Activated naive CD4-positive, alpha-beta T cell treated with anti-CD3 and anti-CD28 coated beads for 36 hours (primary cell): ENCODE measurements around the gene EPN2. TPM values are rescaled to one million over a fixed set of nuclear protein-coding genes. Genes with fewer than 3 reads are reported as not detected.

ENCODE experiments used
- CTCF ChIA-PET: fragments of 350-600 bp; sonication (Branson Sonifier 250); formaldehyde crosslinking; loops from one replicate; lab custom pipeline; 2021; ENCODE audit warnings: antibody characterized with exemption; lab: Charles Lee
- DNase-seq: peaks from one replicate; pipeline ENCODE4 v3.0.0-alpha.2; 2020
- H3K27ac Mint-ChIP-seq: one replicate; pipeline ENCODE4 v1.8.0; 2021; ENCODE audit warnings: mild to moderate bottlenecking, mixed read lengths
- H3K27me3 Mint-ChIP-seq: one replicate; pipeline ENCODE4 v1.8.0; 2021; ENCODE audit warnings: low read depth, mixed read lengths
- H3K36me3 Mint-ChIP-seq: one replicate; pipeline ENCODE4 v1.8.0; 2021; ENCODE audit warnings: low read depth, mixed read lengths
- H3K4me1 Mint-ChIP-seq: one replicate; pipeline ENCODE4 v1.8.0; 2021; ENCODE audit warnings: low read depth, mixed read lengths
- H3K4me3 Mint-ChIP-seq: one replicate; pipeline ENCODE4 v1.8.0; 2021; ENCODE audit warnings: mild to moderate bottlenecking, moderate library complexity, mixed read lengths
- H3K9me3 Mint-ChIP-seq: one replicate; pipeline ENCODE4 v1.8.0; 2021; ENCODE audit warnings: mixed read lengths
- intact Hi-C: fragments of 100-400 bp; cut with micrococcal nuclease; formaldehyde crosslinking; loops from one replicate; pipeline ENCODE4 v1.15.1; 2023
- total RNA-seq, 2 experiments: library from RNA; stranded (reverse); gene quantifications; one replicate each; pipeline ENCODE4 v1.2.3, GENCODE V29; 2021

The EPN2 gene
- total RNA-seq, 2 experiments from 2014 or later, result 5.4 to 5.6 TPM

- Mint-ChIP-seq H3K27ac (no peak overlapping the region), H3K4me3 (no peak overlapping the region), H3K4me1 (no peaks in the 10 kb centered on the region), H3K9me3 (no peaks in the 10 kb centered on the region), H3K27me3 (peaks cover 8% of the 10 kb centered on the region), H3K36me3 (peaks cover 1% of the 10 kb centered on the region)
- CTCF ChIA-PET, result interaction anchor here (0.5 kb wide), 1 partner anchor 399 kb away, joined by 3 read pairs; no protein-coding TSS in a partner anchor
- DNase-seq, result no peak
- intact Hi-C loops, result no loop called here
These were observed 53.0 kb downstream of the EPN2 start for GRCh38 chr17:19290066-19290705.

GRCh38 chr17:19291646-19292376, 54.6 kb downstream of the EPN2 start:
- DNase-seq, result no peak
- Mint-ChIP-seq H3K9me3 (no peaks in the 10 kb centered on the region), H3K36me3 (peaks cover 1% of the 10 kb centered on the region), H3K4me3 (no peak overlapping the region), H3K4me1 (no peaks in the 10 kb centered on the region), H3K27me3 (peaks cover 8% of the 10 kb centered on the region), H3K27ac (no peak overlapping the region)
- CTCF ChIA-PET, result interaction anchor here (0.6 kb wide), 1 partner anchor 666 kb away, joined by 3 read pairs; no protein-coding TSS in a partner anchor
- intact Hi-C loops, result no loop called here

GRCh38 chr17:19292377-19292711, 55.2 kb downstream of the EPN2 start:
- peaks cover 8% of the 10 kb centered on the region for H3K27me3 Mint-ChIP-seq
- CTCF ChIA-PET, result no interaction called here
- intact Hi-C loops, result no loop called here

DNA sequence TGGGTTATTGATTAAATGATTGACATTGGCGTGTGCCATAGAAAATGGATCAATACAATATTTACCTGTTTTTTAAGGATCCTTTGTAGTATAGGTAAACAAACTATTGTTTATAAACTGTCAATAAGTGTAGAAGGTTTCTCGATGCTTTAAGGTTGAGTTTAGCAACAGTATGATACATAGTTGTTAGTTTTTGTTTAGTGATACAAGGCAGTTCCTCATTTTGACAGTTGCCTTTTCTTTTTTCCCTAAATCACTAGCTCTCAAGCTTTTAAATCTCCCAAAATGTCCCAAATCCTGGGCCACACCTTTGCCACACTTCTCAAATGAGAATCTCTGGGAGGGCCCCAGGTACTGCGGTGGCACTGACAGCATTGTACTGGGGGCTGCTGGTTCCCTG, 57.3 kb downstream of the EPN2 start:
- H3K36me3 Mint-ChIP-seq, result peaks cover 1% of the 10 kb centered on the region
- DNase-seq, result no peak
- intact Hi-C loops, result no loop called here
- peaks cover 5% of the 10 kb centered on the region for H3K27me3 Mint-ChIP-seq
- H3K9me3 Mint-ChIP-seq, result no peaks in the 10 kb centered on the region
- H3K4me1 Mint-ChIP-seq, result no peaks in the 10 kb centered on the region
- no peak overlapping the region for H3K27ac Mint-ChIP-seq
- H3K4me3 Mint-ChIP-seq, result no peak overlapping the region
- CTCF ChIA-PET, result no interaction called here

More at GRCh38 chr17:19292377-19292711, 55.2 kb downstream of the EPN2 start:
- Mint-ChIP-seq H3K4me1 (no peaks in the 10 kb centered on the region), H3K4me3 (no peak overlapping the region), H3K27ac (no peak overlapping the region), H3K9me3 (no peaks in the 10 kb centered on the region), H3K36me3 (peaks cover 1% of the 10 kb centered on the region)
- no peak for DNase-seq

DNA sequence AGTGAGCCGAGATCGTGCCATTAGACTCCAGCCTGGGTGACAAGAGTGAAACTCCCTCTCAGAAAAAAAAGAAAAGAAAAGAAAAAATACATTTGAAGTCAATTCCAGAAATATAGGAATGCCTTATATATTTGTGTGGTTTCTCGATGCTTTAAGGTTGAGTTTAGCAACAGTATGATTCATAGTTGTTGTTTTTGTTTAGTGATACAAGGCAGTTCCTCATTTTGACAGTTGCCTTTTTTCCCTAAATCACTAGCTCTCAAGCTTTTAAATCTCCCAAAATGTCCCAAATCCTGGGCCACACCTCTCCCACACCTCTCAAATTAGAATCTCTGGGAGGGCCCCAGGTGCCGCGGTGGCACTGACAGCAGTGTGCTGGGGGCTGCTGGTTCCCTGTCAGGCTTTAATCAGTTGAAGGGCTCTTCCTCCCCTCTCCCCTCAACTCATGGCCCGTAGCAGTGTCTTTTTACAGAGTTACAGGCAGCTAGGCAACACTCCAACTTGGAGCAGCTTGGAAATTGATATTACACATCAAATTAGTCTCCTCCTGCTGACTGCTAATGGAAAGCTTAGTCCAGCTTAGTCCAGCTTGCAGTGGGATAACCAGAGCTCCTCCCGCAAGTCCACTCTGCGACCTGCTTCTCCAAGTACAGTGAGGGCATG, 58.4 kb downstream of the EPN2 start:
- H3K9me3 Mint-ChIP-seq, result no peaks in the 10 kb centered on the region
- no peaks in the 10 kb centered on the region for H3K4me1 Mint-ChIP-seq
- no peak for DNase-seq
- intact Hi-C loops, result no loop called here
- no peak overlapping the region for H3K4me3 Mint-ChIP-seq
- H3K27me3 Mint-ChIP-seq, result peaks cover 5% of the 10 kb centered on the region
- CTCF ChIA-PET, result interaction anchor here (0.6 kb wide), 1 partner anchor 21 kb away, joined by 4 read pairs; no protein-coding TSS in a partner anchor
- H3K27ac Mint-ChIP-seq, result no peak overlapping the region
- peaks cover 1% of the 10 kb centered on the region for H3K36me3 Mint-ChIP-seq

DNA sequence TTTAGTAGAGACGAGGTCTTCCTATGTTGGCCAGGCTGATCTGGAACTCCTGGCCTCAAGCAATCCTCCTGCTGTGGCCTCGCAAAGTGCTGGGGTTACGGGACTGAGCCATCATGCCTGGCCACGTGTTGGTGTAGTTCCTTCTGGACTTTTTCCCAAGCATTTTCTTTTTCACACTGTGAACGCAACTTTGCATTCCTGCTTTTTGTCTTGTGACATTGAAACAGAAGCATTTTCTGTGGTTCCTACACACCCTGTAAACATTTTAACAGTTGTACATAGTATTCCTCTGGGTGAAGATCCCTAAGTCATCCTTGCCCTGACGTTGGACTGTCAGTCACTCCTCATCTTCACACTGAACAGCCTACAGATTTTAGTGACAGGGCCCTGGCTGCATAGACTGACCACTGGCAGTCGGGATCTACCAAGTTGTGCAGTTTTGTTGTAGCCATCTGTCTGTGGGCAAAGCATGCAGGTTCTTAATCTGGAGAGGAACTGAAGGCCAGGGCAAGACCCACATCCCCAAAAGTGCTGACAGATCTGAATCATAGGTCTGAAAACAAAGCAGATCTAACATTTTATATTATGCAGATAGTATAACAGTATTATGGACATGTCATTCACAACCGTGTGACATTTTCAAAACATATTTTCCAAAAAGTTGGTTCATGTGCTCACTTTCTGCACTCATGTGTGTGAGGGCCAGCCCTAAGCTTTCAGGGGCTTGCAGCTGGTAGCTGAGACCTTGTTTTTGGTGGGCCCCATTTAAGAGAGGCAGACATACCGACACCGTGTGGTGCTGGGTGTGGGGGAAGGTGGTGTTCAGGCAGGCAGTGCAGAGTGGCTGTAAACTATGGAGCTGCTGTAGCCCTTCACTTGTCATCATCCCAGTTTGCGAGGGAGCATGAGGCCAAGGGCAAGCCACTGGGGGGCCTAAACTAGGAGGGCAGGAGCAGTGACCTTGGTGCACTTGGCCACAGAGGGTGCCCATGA, 59.9 kb downstream of the EPN2 start:
- H3K36me3 Mint-ChIP-seq, result no peaks in the 10 kb centered on the region
- no peak overlapping the region for H3K4me3 Mint-ChIP-seq
- no peaks in the 10 kb centered on the region for H3K4me1 Mint-ChIP-seq
- CTCF ChIA-PET, result no interaction called here
- no peak overlapping the region for H3K27ac Mint-ChIP-seq
- peaks cover 3% of the 10 kb centered on the region for H3K27me3 Mint-ChIP-seq
- DNase-seq, result no peak
- intact Hi-C loops, result no loop called here
- no peaks in the 10 kb centered on the region for H3K9me3 Mint-ChIP-seq

DNA sequence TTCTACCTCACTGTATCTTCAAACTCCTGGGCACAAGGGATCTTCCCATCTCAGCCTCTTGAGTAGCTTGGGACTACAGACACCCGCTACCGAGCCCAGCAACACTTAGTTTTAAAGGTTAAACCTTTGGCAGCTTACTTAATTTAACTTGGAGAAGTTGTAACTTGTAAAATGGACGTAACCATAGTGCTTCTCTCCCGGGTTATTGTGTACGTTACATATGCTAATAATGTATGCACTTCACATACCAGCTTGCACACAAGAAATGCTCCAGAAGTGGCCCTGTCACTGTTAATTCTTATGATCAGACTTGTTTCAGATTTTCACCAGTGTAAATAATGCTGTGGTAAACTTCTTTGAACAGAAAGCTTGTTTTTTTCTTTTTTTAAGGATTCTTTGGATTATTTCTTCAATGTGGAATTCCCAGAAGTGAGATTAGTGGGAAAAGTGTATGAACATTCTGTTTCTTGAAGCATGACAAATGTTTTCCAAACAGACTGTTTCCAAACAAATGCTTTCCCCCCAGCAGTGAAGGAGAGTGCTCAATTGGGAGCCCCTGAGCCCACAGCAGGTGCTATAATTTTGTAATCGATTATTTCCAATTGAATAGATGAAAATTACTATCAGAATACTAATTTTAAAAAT, 61.5 kb downstream of the EPN2 start:
- intact Hi-C loops, result no loop called here
- Mint-ChIP-seq H3K4me3 (no peak overlapping the region), H3K9me3 (no peaks in the 10 kb centered on the region), H3K27me3 (peaks cover 5% of the 10 kb centered on the region), H3K4me1 (no peaks in the 10 kb centered on the region), H3K27ac (no peak overlapping the region), H3K36me3 (no peaks in the 10 kb centered on the region)
- DNase-seq, result no peak
- CTCF ChIA-PET, result no interaction called here

GRCh38 chr17:19299214-19299747, 62.1 kb downstream of the EPN2 start:
- H3K27me3 Mint-ChIP-seq, result peaks cover 5% of the 10 kb centered on the region
- H3K9me3 Mint-ChIP-seq, result no peaks in the 10 kb centered on the region
- CTCF ChIA-PET, result no interaction called here
- intact Hi-C loops, result no loop called here
- H3K4me3 Mint-ChIP-seq, result no peak overlapping the region
- no peaks in the 10 kb centered on the region for H3K4me1 Mint-ChIP-seq
- DNase-seq, result no peak
- no peaks in the 10 kb centered on the region for H3K36me3 Mint-ChIP-seq
- H3K27ac Mint-ChIP-seq, result no peak overlapping the region

GRCh38 chr17:19299866-19300265, 62.7 kb downstream of the EPN2 start:
- intact Hi-C loops, result no loop called here
- CTCF ChIA-PET, result interaction anchor here (0.6 kb wide), 1 partner anchor 146 kb away, joined by 3 read pairs; no protein-coding TSS in a partner anchor
- DNase-seq, result no peak
- H3K27me3 Mint-ChIP-seq, result peaks cover 5% of the 10 kb centered on the region
- no peak overlapping the region for H3K4me3 Mint-ChIP-seq
- no peaks in the 10 kb centered on the region for H3K9me3 Mint-ChIP-seq
- no peak overlapping the region for H3K27ac Mint-ChIP-seq
- no peaks in the 10 kb centered on the region for H3K4me1 Mint-ChIP-seq
- H3K36me3 Mint-ChIP-seq, result no peaks in the 10 kb centered on the region

GRCh38 chr17:19301274-19301951, 64.2 kb downstream of the EPN2 start:
- H3K27ac Mint-ChIP-seq, result no peak overlapping the region
- H3K4me3 Mint-ChIP-seq, result no peak overlapping the region
- no peaks in the 10 kb centered on the region for H3K36me3 Mint-ChIP-seq
- CTCF ChIA-PET, result no interaction called here
- H3K4me1 Mint-ChIP-seq, result peaks cover 14% of the 10 kb centered on the region
- H3K27me3 Mint-ChIP-seq, result peaks cover 17% of the 10 kb centered on the region
- intact Hi-C loops, result no loop called here
- DNase-seq, result no peak
- H3K9me3 Mint-ChIP-seq, result no peaks in the 10 kb centered on the region

DNA sequence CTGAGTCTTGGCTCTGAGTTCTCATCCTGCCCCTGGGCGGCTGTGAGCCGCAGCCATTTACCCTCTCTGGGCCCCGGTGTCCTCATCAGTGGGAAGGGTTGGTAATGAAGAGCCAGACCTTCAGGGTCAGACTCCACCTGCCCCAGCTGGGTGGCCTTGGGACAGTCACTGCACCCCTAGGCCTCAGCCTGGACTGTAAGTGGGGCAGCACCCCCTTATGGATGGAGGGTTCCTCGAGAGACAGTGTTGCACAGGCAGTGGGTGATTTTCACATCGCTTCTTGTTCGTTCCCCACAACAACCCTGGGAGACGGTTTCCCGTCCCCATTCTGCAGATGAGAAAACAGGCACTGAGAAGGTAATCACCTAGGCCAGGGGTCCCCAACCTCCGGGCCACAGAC, 64.8 kb downstream of the EPN2 start:
- H3K36me3 Mint-ChIP-seq, result no peaks in the 10 kb centered on the region
- DNase-seq, result no peak
- H3K27ac Mint-ChIP-seq, result no peak overlapping the region
- H3K27me3 Mint-ChIP-seq, result peaks cover 17% of the 10 kb centered on the region
- CTCF ChIA-PET, result no interaction called here
- no peaks in the 10 kb centered on the region for H3K9me3 Mint-ChIP-seq
- peaks cover 20% of the 10 kb centered on the region for H3K4me1 Mint-ChIP-seq
- H3K4me3 Mint-ChIP-seq, result no peak overlapping the region
- intact Hi-C loops, result no loop called here
